MM.1S (cell line): ENCODE results near the gene ATP2B2.

Experiments used
- DNase-seq: peaks from one replicate; pipeline ENCODE4 v3.0.0-alpha.2; 2015
- H2AFZ ChIP-seq: fragments of 300-600 bp; sonication (generic); 2 replicates; pipeline ENCODE4 v1.6.0; 2016; ENCODE audit warnings: antibody characterized with exemption, low read length
- H3F3A ChIP-seq: fragments of 300-600 bp; sonication (generic); 2 replicates; pipeline ENCODE4 v1.6.1; 2016; ENCODE audit warnings: mild to moderate bottlenecking, antibody characterized with exemption, low read length, moderate library complexity, mixed read lengths; ENCODE audit not compliant: insufficient read depth
- H3K27ac ChIP-seq: fragments of 300-600 bp; sonication (generic); 2 replicates; pipeline ENCODE4 v1.5.1; 2016; ENCODE audit warnings: mild to moderate bottlenecking, low read length
- H3K27me3 ChIP-seq: fragments of 300-600 bp; sonication (generic); replicated peaks from 2 replicates; pipeline ENCODE4 v1.6.0; 2016; ENCODE audit warnings: low read length; ENCODE audit not compliant: insufficient read depth
- H3K36me3 ChIP-seq: fragments of 300-600 bp; sonication (generic); replicated peaks from 2 replicates; pipeline ENCODE4 v1.6.1; 2016; ENCODE audit warnings: mild to moderate bottlenecking, low read length, mixed read lengths; ENCODE audit not compliant: insufficient read depth
- H3K4me1 ChIP-seq: fragments of 300-600 bp; sonication (generic); 2 replicates; pipeline ENCODE4 v1.6.1; 2016; ENCODE audit warnings: low read length, mixed read lengths
- H3K4me2 ChIP-seq: fragments of 300-600 bp; sonication (generic); 2 replicates; pipeline ENCODE4 v1.6.0; 2016; ENCODE audit warnings: low read depth, low read length
- H3K4me3 ChIP-seq: fragments of 300-600 bp; sonication (generic); 2 replicates; pipeline ENCODE4 v1.5.1; 2016; ENCODE audit warnings: low read length, mixed read lengths
- H3K79me2 ChIP-seq: fragments of 300-600 bp; sonication (generic); 2 replicates; pipeline ENCODE4 v1.6.1; 2016; ENCODE audit warnings: mixed run types, low read length, mixed read lengths
- H3K9ac ChIP-seq: fragments of 300-600 bp; sonication (generic); 2 replicates; pipeline ENCODE4 v1.6.1; 2016; ENCODE audit warnings: low read length, mixed read lengths
- H3K9me2 ChIP-seq: fragments of 300-600 bp; sonication (generic); replicated peaks from 2 replicates; pipeline ENCODE4 v1.6.1; 2016; ENCODE audit warnings: mild to moderate bottlenecking, low read length, mixed read lengths; ENCODE audit not compliant: insufficient read depth
- H3K9me3 ChIP-seq: fragments of 300-600 bp; sonication (generic); replicated peaks from 2 replicates; pipeline ENCODE4 v1.6.1; 2016; ENCODE audit warnings: mild to moderate bottlenecking, low read length, mixed read lengths; ENCODE audit not compliant: insufficient read depth
- H4K20me1 ChIP-seq: fragments of 300-600 bp; sonication (generic); 2 replicates; pipeline ENCODE4 v1.6.1; 2016; ENCODE audit warnings: mild to moderate bottlenecking, low read length, moderate library complexity, mixed read lengths; ENCODE audit not compliant: insufficient read depth
- EZH2 ChIP-seq: fragments of 300-600 bp; sonication (generic); optimal IDR thresholded peaks from 2 replicates; pipeline ENCODE3; 2017; ENCODE audit warnings: low read depth, mild to moderate bottlenecking, antibody characterized with exemption, low read length, mixed read lengths
- EZH2phosphoT487 ChIP-seq: fragments of 300-600 bp; sonication (generic); IDR thresholded peaks from 2 replicates; pipeline ENCODE4 v1.6.1; 2018; ENCODE audit warnings: antibody characterized with exemption, low read length
- TF ChIP-seq, protein P1 (sequence below): fragments of 300-600 bp; sonication (generic); IDR thresholded peaks from 2 replicates; pipeline ENCODE4 v1.5.1; 2016; ENCODE audit warnings: antibody characterized with exemption, low read length, mixed read lengths

ATP2B2 gene

DNA sequence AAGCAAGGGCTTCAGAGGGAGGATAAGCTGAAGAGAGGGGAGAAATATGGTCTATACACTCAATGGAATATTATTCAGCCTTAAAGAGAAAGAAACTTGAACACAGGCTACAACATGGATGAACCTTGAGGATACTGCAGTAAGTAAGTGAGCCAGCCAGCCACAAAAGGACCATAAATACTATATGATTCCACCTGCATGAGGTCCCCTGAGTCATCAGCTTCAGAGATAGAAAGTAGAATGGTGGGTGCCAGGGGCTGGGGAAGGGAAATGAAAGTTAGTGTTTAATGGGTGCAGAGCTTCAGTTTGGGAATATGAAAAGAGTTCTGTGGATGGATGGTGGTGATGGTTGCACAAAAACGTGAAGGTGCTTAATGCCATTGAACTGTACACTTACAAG, 116.0 kb downstream of the ATP2B2 start:
- H3K4me3 ChIP-seq, result no peak overlapping the region

DNA sequence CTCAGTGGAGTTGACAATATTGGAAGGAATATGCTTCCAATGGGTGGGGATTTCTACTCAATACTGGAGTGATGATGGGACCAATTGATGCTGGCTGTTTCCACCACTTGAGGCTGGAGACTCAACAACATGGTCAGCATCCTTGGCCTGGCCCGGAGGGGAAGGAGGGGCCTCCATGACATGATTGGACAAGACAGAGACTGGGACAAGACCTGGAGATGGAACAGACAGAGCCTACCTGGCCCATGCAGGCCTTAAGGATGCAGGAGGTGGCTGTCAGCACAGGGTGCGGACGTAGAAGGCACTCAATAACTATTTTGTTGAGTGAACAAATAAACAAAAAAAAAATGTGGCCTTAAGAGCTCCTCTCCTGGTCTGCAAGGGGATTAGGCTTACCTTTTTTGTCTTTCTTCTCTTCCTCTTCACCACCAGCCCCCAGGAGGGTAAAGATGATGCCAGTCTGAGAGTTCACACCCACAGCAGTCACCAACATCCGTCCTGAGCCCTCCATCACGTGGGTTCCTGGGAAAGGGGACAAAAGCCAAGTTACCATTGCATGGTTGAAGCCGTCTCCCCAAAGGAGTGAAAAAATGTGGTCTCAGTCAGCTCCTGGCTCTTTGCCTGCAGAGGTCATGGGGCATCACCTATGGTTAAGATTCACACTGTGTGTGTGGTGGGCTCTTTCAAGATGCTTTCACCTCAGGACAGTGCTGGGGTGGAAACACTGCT, 117.3 kb downstream of the ATP2B2 start:
- Histone ChIP-seq H3K9me2 (no peaks in the 10 kb centered on the region), H3K27ac (no peak overlapping the region), H3K4me1 (peaks cover 24% of the 10 kb centered on the region), H3K27me3 (no peaks in the 10 kb centered on the region), H3F3A (no peaks in the 10 kb centered on the region; the same call in none of the 2 replicates), H3K4me3 (no peak overlapping the region), H3K9ac (no peak overlapping the region), H3K36me3 (no peaks in the 10 kb centered on the region), H4K20me1 (no peaks in the 10 kb centered on the region), H2AFZ (no peak overlapping the region), H3K4me2 (no peak overlapping the region), H3K9me3 (no peaks in the 10 kb centered on the region), H3K79me2 (no peaks in the 10 kb centered on the region)
- TF ChIP-seq, protein P1, sequence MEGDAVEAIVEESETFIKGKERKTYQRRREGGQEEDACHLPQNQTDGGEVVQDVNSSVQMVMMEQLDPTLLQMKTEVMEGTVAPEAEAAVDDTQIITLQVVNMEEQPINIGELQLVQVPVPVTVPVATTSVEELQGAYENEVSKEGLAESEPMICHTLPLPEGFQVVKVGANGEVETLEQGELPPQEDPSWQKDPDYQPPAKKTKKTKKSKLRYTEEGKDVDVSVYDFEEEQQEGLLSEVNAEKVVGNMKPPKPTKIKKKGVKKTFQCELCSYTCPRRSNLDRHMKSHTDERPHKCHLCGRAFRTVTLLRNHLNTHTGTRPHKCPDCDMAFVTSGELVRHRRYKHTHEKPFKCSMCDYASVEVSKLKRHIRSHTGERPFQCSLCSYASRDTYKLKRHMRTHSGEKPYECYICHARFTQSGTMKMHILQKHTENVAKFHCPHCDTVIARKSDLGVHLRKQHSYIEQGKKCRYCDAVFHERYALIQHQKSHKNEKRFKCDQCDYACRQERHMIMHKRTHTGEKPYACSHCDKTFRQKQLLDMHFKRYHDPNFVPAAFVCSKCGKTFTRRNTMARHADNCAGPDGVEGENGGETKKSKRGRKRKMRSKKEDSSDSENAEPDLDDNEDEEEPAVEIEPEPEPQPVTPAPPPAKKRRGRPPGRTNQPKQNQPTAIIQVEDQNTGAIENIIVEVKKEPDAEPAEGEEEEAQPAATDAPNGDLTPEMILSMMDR, result no peak
- TF ChIP-seq EZH2phosphoT487 (no peak), EZH2 (no peak)
- no peak for DNase-seq

More for the DNA sequence above, 116.0 kb downstream of the ATP2B2 start:
- Histone ChIP-seq H3K9me3 (no peaks in the 10 kb centered on the region), H3F3A (no peaks in the 10 kb centered on the region; the same call in none of the 2 replicates), H2AFZ (0 out of 2 replicates have a peak overlapping the region, but pooled peaks have one; percentile 20), H3K9ac (no peak overlapping the region), H3K79me2 (no peaks in the 10 kb centered on the region), H3K36me3 (no peaks in the 10 kb centered on the region), H3K27ac (no peak overlapping the region), H4K20me1 (no peaks in the 10 kb centered on the region), H3K27me3 (no peaks in the 10 kb centered on the region), H3K4me2 (peak overlapping the region; percentile 20; the same call in 1 of the 2 replicates), H3K4me1 (peaks cover 33% of the 10 kb centered on the region), H3K9me2 (no peaks in the 10 kb centered on the region)
- TF ChIP-seq EZH2 (no peak), EZH2phosphoT487 (no peak)
- TF ChIP-seq, protein P1, result no peak
- no peak for DNase-seq

DNA sequence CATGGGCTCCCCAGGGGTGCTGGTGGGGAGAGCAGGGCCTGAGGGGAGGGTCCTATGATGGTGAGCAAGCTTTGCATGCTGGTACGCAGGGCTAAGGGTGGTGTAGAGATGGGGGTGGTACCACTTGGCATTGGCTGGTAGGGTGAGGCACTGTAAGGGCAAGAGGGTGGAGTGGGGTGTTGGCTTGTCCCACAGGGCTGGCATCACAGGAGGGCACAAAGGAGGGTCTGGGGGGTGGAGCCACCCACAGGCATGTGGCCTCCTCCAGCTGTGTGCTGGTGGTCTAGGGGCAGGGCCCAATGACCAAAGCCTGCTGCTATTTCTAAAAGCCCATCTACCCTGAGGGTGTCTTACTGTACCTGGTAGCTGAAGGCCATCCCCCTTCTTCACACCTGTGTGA, 119.3 kb downstream of the ATP2B2 start:
- DNase-seq, result no peak
- Histone ChIP-seq H3K4me3 (no peak overlapping the region), H3F3A (no peaks in the 10 kb centered on the region; the same call in none of the 2 replicates), H3K9me2 (no peaks in the 10 kb centered on the region), H3K27me3 (no peaks in the 10 kb centered on the region), H3K27ac (no peak overlapping the region), H3K4me2 (no peak overlapping the region), H4K20me1 (no peaks in the 10 kb centered on the region), H3K9ac (no peak overlapping the region), H2AFZ (no peak overlapping the region), H3K9me3 (no peaks in the 10 kb centered on the region), H3K36me3 (no peaks in the 10 kb centered on the region), H3K4me1 (peaks cover 24% of the 10 kb centered on the region), H3K79me2 (no peaks in the 10 kb centered on the region)
- TF ChIP-seq EZH2, result no peak
- TF ChIP-seq, protein P1, result no peak
- TF ChIP-seq EZH2phosphoT487, result no peak
